GM23248 (cell line): ENCODE data around the gene SFMBT2. TPM values are rescaled to one million over a fixed set of nuclear protein-coding genes. Genes with fewer than 3 reads are reported as not detected.

Experiments
- DNase-seq: peaks from one replicate; pipeline ENCODE4 v3.0.0-alpha.2; 2015
- H2AFZ ChIP-seq: fragments of 200-600 bp; sonication (generic); 2 replicates; pipeline ENCODE4 v1.6.1; 2016; ENCODE audit warnings: antibody characterized with exemption
- H3F3A ChIP-seq: fragments of 200-600 bp; sonication (generic); 2 replicates; pipeline ENCODE4 v1.6.1; 2016; ENCODE audit warnings: mild to moderate bottlenecking, antibody characterized with exemption, mixed run types; ENCODE audit not compliant: insufficient read depth
- H3K27ac ChIP-seq: fragments of 200-600 bp; sonication (generic); 2 replicates; pipeline ENCODE4 v1.5.1; 2016; ENCODE audit warnings: mild to moderate bottlenecking
- H3K27me3 ChIP-seq: fragments of 200-600 bp; sonication (generic); replicated peaks from 2 replicates; pipeline ENCODE4 v1.6.1; 2016; ENCODE audit warnings: mild to moderate bottlenecking; ENCODE audit not compliant: insufficient read depth
- H3K36me3 ChIP-seq: fragments of 200-600 bp; sonication (generic); 2 replicates; pipeline ENCODE4 v1.6.1; 2016; ENCODE audit warnings: low read depth, mild to moderate bottlenecking
- H3K4me1 ChIP-seq: fragments of 200-600 bp; sonication (generic); 2 replicates; pipeline ENCODE4 v1.6.1; 2016; ENCODE audit warnings: mild to moderate bottlenecking; ENCODE audit not compliant: insufficient read depth
- H3K4me2 ChIP-seq: fragments of 200-600 bp; sonication (generic); one replicate; pipeline ENCODE4 v1.6.1; 2016; ENCODE audit warnings: mild to moderate bottlenecking; ENCODE audit not compliant: unreplicated experiment
- H3K4me3 ChIP-seq: fragments of 200-600 bp; sonication (generic); 2 replicates; pipeline ENCODE4 v1.5.1; 2016; ENCODE audit warnings: mild to moderate bottlenecking
- H3K79me2 ChIP-seq: fragments of 200-600 bp; sonication (generic); 2 replicates; pipeline ENCODE4 v1.6.1; 2016; ENCODE audit warnings: mild to moderate bottlenecking; ENCODE audit not compliant: insufficient read depth
- H3K9ac ChIP-seq: fragments of 200-600 bp; sonication (generic); 2 replicates; pipeline ENCODE4 v1.6.1; 2016; ENCODE audit warnings: mild to moderate bottlenecking
- H3K9me2 ChIP-seq: fragments of 200-600 bp; sonication (generic); 2 replicates; pipeline ENCODE4 v1.6.1; 2016; ENCODE audit warnings: mixed run types, mild to moderate bottlenecking, moderate library complexity; ENCODE audit not compliant: insufficient read depth
- H3K9me3 ChIP-seq: fragments of 200-600 bp; sonication (generic); one replicate; pipeline ENCODE4 v1.6.1; 2017; ENCODE audit warnings: low read depth
- H4K20me1 ChIP-seq: fragments of 200-600 bp; sonication (generic); 2 replicates; pipeline ENCODE4 v1.6.0; 2016; ENCODE audit not compliant: insufficient read depth
- EZH2 ChIP-seq: fragments of 200-600 bp; sonication (generic); IDR thresholded peaks from 2 replicates; pipeline ENCODE4 v1.6.1; 2018; ENCODE audit warnings: antibody characterized with exemption, mild to moderate bottlenecking; ENCODE audit not compliant: insufficient read depth, poor library complexity, severe bottlenecking
- EZH2phosphoT487 ChIP-seq: fragments of 200-600 bp; sonication (generic); IDR thresholded peaks from 2 replicates; pipeline ENCODE4 v1.6.1; 2018; ENCODE audit warnings: antibody characterized with exemption, moderate library complexity, mild to moderate bottlenecking, low read depth; ENCODE audit not compliant: insufficient read depth
- WGBS, 2 experiments: methylation state at CpG; one replicate each; pipeline ENCODE4 v1.1.6; 2015 to 2017; ENCODE audit warnings: low lambda C conversion rate in 2 of 2, low coverage in 1 of 2; ENCODE audit errors: missing lambda C conversion rate in 2 of 2; 5-methylcytosine and 5-hydroxymethylcytosine counted together
- in situ Hi-C: fragments of 300-500 bp; cut with MboI; formaldehyde crosslinking; loops from 2 replicates; pipeline ENCODE4 v1.15.0; 2020
- polyA plus RNA-seq: library from polyadenylated mRNA; unstranded; fragments of >200 nt; fragmentation: Nextera tagmentation; extraction: Ambion mirVana; gene quantifications from 2 replicates; pipeline ENCODE4 v1.2.1, GENCODE V29; 2016
- total RNA-seq: library from RNA; depleted of rRNA; stranded (reverse); fragments of >200 nt; shearing (Covaris generic); gene quantifications from 2 replicates; pipeline ENCODE4 v1.2.3, GENCODE V29; 2014

The SFMBT2 gene
- total and polyA plus RNA-seq, 2 experiments from 2014 or later, result 0.22 TPM; not detected in 1

DNA sequence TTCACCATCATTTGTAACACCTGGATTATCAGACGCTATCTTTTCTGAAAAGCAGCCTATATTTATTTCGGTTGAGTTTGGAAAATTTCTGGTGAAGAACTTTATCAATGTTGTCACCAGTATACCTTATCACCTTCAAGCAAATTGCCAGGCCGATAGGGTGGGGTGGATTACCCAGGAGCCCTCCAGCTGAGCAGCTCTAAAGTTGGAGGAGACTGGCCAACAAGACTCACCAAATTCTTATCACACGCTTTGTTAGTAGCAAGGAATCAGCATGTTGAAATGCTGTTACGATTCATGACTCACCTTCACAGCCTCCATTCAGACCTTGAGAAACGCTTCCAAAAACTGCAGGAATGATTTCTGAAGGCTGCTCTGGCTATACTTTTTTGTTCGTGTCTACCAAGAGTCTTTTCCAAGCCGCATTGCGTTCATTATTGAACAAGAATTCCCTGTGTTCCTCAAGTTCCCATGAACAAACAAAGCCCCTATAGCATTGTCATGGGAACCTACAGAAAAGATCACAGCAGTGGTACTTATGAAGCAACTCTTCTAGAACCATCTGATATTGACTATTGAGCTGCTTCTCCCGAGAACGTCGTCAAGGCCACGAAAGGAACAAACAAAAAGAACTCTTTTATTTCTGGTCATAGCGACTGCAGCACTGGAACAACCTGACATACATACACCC is 291.4 kb downstream of the SFMBT2 start:
- WGBS, 2 experiments, result 76 to 81% methylated on average over 14 of the region's 14 CpGs
- Histone ChIP-seq H3K27me3 (no peaks in the 10 kb centered on the region), H2AFZ (no peak overlapping the region), H3F3A (no peaks in the 10 kb centered on the region), H3K36me3 (no peaks in the 10 kb centered on the region), H4K20me1 (no peaks in the 10 kb centered on the region), H3K79me2 (no peaks in the 10 kb centered on the region), H3K9me3 (no peaks in the 10 kb centered on the region), H3K4me2 (no peak overlapping the region), H3K4me1 (no peaks in the 10 kb centered on the region), H3K27ac (no peak overlapping the region), H3K9ac (no peak overlapping the region), H3K9me2 (no peaks in the 10 kb centered on the region), H3K4me3 (no peak overlapping the region)
- in situ Hi-C loops, result no loop called here
- DNase-seq, result peak; percentile 30
- TF ChIP-seq EZH2 (no peak), EZH2phosphoT487 (no peak)

GRCh38 chr10:7117806-7118674 is 292.8 kb downstream of the SFMBT2 start:
- Histone ChIP-seq H2AFZ (no peak overlapping the region), H3K4me3 (no peak overlapping the region), H3K79me2 (no peaks in the 10 kb centered on the region), H3K9me3 (no peaks in the 10 kb centered on the region), H3K4me1 (no peaks in the 10 kb centered on the region), H3K27me3 (no peaks in the 10 kb centered on the region), H3K36me3 (no peaks in the 10 kb centered on the region), H3K9ac (no peak overlapping the region), H3K9me2 (no peaks in the 10 kb centered on the region), H4K20me1 (no peaks in the 10 kb centered on the region), H3K27ac (no peak overlapping the region), H3K4me2 (no peak overlapping the region), H3F3A (no peaks in the 10 kb centered on the region)
- in situ Hi-C loops, result no loop called here
- DNase-seq, result no peak
- 57 to 62% methylated on average over 17 of the region's 17 CpGs for WGBS, 2 experiments
- TF ChIP-seq EZH2 (no peak), EZH2phosphoT487 (no peak)

GRCh38 chr10:7117177-7117799 is 293.5 kb downstream of the SFMBT2 start:
- no peak for TF ChIP-seq EZH2phosphoT487
- Histone ChIP-seq H3K36me3 (no peaks in the 10 kb centered on the region), H3K4me3 (no peak overlapping the region), H3K9me3 (no peaks in the 10 kb centered on the region), H3K79me2 (no peaks in the 10 kb centered on the region), H3K4me1 (no peaks in the 10 kb centered on the region), H3K9ac (no peak overlapping the region), H3F3A (no peaks in the 10 kb centered on the region), H2AFZ (no peak overlapping the region), H3K27ac (no peak overlapping the region), H3K9me2 (no peaks in the 10 kb centered on the region), H3K27me3 (no peaks in the 10 kb centered on the region), H4K20me1 (no peaks in the 10 kb centered on the region), H3K4me2 (no peak overlapping the region)
- no peak for DNase-seq
- WGBS, 2 experiments, result 25 to 30% methylated on average over 5 of the region's 5 CpGs
- in situ Hi-C loops, result no loop called here

GRCh38 chr10:7111561-7111960 is 299.3 kb downstream of the SFMBT2 start:
- Histone ChIP-seq H4K20me1 (no peaks in the 10 kb centered on the region), H3K4me2 (no peak overlapping the region), H3K27me3 (no peaks in the 10 kb centered on the region), H3K9me2 (no peaks in the 10 kb centered on the region), H3K27ac (peak overlapping the region; percentile 44), H3F3A (no peaks in the 10 kb centered on the region), H3K79me2 (no peaks in the 10 kb centered on the region), H3K9me3 (no peaks in the 10 kb centered on the region), H2AFZ (no peak overlapping the region), H3K36me3 (no peaks in the 10 kb centered on the region), H3K4me3 (no peak overlapping the region), H3K4me1 (peaks cover 4% of the 10 kb centered on the region), H3K9ac (no peak overlapping the region)
- TF ChIP-seq EZH2phosphoT487 (no peak), EZH2 (no peak)
- in situ Hi-C loops, result no loop called here
- WGBS, 2 experiments, result 40 to 43% methylated on average over 3 of the region's 3 CpGs
- peak; percentile 80 for DNase-seq
